ENCODE data around the gene ZMYND19. TPM values are rescaled to one million over a fixed set of nuclear protein-coding genes. Genes with fewer than 3 reads are reported as not detected.
"Not testable (repeated sequence)": the region's sequence is repeated elsewhere in the genome, so short reads cannot be mapped to it uniquely, and the experiment has no call there.

The ZMYND19 gene
- total and polyA plus RNA-seq, 4 experiments from 2014 or later: 3.6 to 29.1 (median 20.2) TPM

GRCh38 chr9:137532891-137533468 is 57.3 kb downstream of the ZMYND19 start:
- H3K36me3 ChIP-seq (ENCODE audit: insufficient read depth, low read length); CTCF ChIA-PET (ENCODE audit: partially characterized antibody); H3K4me3 Mint-ChIP-seq; DNase-seq; H3K27ac ChIP-seq (ENCODE audit: low read depth, low read length); POLR2A ChIA-PET (ENCODE audit: partially characterized antibody); H3K36me3 Mint-ChIP-seq; H3K27me3 ChIP-seq (ENCODE audit: insufficient read depth, low read length); H3K9me3 ChIP-seq (ENCODE audit: control insufficient read depth in 1 of 2, low read length in 2 of 2); H3K27ac Mint-ChIP-seq; H3K27me3 Mint-ChIP-seq; H3K4me3 ChIP-seq (ENCODE audit: low read length in 2 of 2); H3K9me3 Mint-ChIP-seq: not testable (repeated sequence)
- H3K4me1 ChIP-seq (ENCODE audit: insufficient read depth, low read length): peaks cover 20% of the 10 kb centered on the region
- intact Hi-C loops (cut with micrococcal nuclease): loop anchor here (10.0 kb wide), 1 partner anchor 228 kb away; the partner anchor contains the start of gene NRARP
- H3K4me1 Mint-ChIP-seq: peaks cover 17 to 31% (median 22%) of the 10 kb centered on the region in 4 donors

Other genes with a start within 250 kb of the ZMYND19 start
- 10 to 100 TPM; 21.4 to 21.9 TPM for gene EXD3, start 167.3 kb downstream of the ZMYND19 start, total RNA-seq
- gene EXD3, start 167.3 kb downstream of the ZMYND19 start, polyA plus RNA-seq: 1 to 10 TPM; 2.5 to 7.1 TPM
- 1 to 10 TPM; 4.5 to 5.6 TPM for gene NOXA1, start 167.1 kb downstream of the ZMYND19 start, total RNA-seq
- gene NOXA1, start 167.1 kb downstream of the ZMYND19 start, polyA plus RNA-seq: under 1 TPM; 0.29 to 1.00 TPM
- gene ENTPD8, start 149.2 kb downstream of the ZMYND19 start, total RNA-seq: not detected
- not detected for gene ENTPD8, start 149.2 kb downstream of the ZMYND19 start, polyA plus RNA-seq
- 10 to 100 TPM; 18.3 to 20.9 TPM for gene NSMF, start 131.2 kb downstream of the ZMYND19 start, total RNA-seq
- gene NSMF, start 131.2 kb downstream of the ZMYND19 start, polyA plus RNA-seq: 10 to 100 TPM in 1 of 2 donors, 1 to 10 TPM in 1; 3.8 to 10.6 TPM
- 10 to 100 TPM; 15.5 to 15.7 TPM for gene PNPLA7, start 40.1 kb downstream of the ZMYND19 start, total RNA-seq
- under 1 TPM in 1 of 2 donors, not detected in 1; 0.98 TPM for gene PNPLA7, start 40.1 kb downstream of the ZMYND19 start, polyA plus RNA-seq
- gene MRPL41, start 38.6 kb downstream of the ZMYND19 start, total RNA-seq: 10 to 100 TPM; 91.6 to 95.9 TPM
- 10 to 100 TPM; 37.8 to 39.9 TPM for gene MRPL41, start 38.6 kb downstream of the ZMYND19 start, polyA plus RNA-seq
- gene DPH7, start 11.6 kb downstream of the ZMYND19 start, total RNA-seq: 10 to 100 TPM; 76.7 to 79.1 TPM
- 10 to 100 TPM; 27.9 to 30.2 TPM for gene DPH7, start 11.6 kb downstream of the ZMYND19 start, polyA plus RNA-seq
- gene ARRDC1, start 15.2 kb upstream of the ZMYND19 start, total RNA-seq: 10 to 100 TPM; 82.3 to 86.2 TPM
- 10 to 100 TPM; 54.3 to 59.4 TPM for gene ARRDC1, start 15.2 kb upstream of the ZMYND19 start, polyA plus RNA-seq
- gene EHMT1, start 28.5 kb upstream of the ZMYND19 start, total RNA-seq: 100 to 1,000 TPM in 1 of 2 experiments, 10 to 100 TPM in 1; 99.6 to 118 TPM
- gene EHMT1, start 28.5 kb upstream of the ZMYND19 start, polyA plus RNA-seq: 10 to 100 TPM in 1 of 2 donors, 1 to 10 TPM in 1; 6.7 to 35.5 TPM

Measured in CD4-positive, alpha-beta memory T cell (primary cell).